D721Med (cell line): ENCODE results near the gene DDX56.

Experiments used
- DNase-seq: peaks from one replicate; pipeline ENCODE4 v3.0.0; 2011; ENCODE audit warnings: low spot score; ENCODE audit not compliant: insufficient read length
- FAIRE-seq: peaks from 2 replicates; lab custom pipeline; 2011; peaks lifted over from hg19 to GRCh38; lab: Jason Lieb, UNC
- CTCF ChIP-seq: IDR thresholded peaks from 2 replicates; pipeline ENCODE4 v1.5.1; 2012; ENCODE audit warnings: mild to moderate bottlenecking, control low read depth; ENCODE audit not compliant: insufficient read depth; ENCODE audit errors: missing control alignments

Gene DDX56

DNA sequence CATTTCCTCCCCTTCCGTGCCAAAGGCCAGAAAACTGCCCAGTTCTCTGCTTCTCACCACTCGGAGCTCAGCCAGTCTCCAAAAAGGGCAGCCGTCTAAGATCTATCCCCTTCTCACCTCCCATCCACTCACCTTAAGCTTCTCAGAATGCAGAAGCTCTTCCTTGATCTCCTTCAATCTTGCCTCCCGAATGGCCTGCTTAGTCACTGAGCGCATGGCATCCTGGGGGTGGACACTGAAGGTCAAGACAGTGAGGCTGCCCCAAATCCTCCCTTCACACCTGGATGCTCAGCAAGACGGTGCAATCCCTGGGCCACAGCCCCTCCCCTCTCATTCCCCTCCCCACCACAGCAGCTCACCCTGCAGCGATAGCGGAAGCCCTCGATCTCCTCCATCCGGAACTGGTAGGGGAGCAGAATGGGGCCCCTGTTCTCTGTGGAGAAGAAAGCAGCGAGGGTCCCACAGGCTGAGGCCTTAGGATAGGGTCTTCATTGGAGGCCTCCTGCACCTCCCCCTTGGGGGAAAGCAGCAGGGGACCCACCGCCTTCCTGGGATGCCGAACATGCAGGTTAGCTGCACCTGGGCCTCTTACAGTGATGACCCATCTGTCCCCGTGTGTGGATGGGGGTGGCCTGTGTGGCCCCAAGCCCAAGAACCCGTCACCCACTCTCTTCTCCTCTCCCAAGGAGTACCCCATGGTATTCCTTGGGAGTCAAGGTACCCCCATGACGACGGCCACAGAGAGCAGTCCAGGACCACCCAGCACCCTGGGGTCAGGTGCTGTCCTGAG is 4.7 kb downstream of the DDX56 start:
- FAIRE-seq, result no peak

DNA sequence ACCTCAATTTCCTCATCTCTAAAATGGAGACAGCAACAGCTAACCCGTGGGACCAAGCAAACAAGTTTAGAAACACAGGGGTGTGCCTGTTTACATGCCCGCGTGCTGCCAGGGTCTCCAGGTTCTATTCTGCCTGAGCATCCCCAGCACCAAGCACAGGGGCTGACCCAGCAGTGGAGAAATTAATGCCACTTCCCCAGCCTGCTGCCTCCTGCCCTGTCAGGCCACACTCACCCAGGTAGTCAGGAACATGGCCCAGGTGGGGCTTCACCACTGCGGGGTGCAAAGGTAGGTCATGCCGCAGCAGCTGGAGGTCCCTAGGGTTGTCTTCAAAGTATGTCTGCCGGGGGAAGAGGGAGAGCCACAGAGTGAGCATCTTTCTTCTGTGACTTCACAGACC is 5.8 kb downstream of the DDX56 start:
- DNase-seq (no peak), FAIRE-seq (no peak)
- no peak for TF ChIP-seq CTCF

More for the DNA sequence above, 4.7 kb downstream of the DDX56 start:
- no peak for DNase-seq
- no peak for TF ChIP-seq CTCF

DNA sequence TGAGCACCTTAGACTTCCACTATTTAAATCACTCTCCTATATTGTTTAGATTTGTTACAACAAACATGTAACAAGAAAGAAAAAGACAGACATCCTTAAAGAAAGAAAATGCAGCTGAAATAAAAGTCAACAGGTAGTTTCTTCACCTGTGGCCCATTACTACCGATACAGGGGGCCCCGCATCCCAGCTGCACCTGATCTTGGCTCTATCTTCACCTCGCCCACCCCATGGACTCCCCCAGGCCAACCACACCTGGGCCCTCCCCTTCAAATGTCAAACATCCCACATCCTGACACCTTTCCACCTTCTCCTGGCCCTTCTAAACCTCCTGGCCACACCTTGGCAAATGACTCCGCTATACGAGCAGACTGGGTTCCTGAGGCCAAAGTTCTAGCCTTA is 7.0 kb downstream of the DDX56 start:
- no peak for FAIRE-seq
- no peak for TF ChIP-seq CTCF
- DNase-seq, result no peak

- TF ChIP-seq CTCF, result no peak
- FAIRE-seq (no peak), DNase-seq (no peak)
Observed at GRCh38 chr7:44565795-44566559, 7.7 kb downstream of the DDX56 start.

- DNase-seq, result peak; percentile 58
- peak; percentile 81 for TF ChIP-seq CTCF
- FAIRE-seq, result no peak
Observed at GRCh38 chr7:44565097-44565794, 8.5 kb downstream of the DDX56 start.

DNA sequence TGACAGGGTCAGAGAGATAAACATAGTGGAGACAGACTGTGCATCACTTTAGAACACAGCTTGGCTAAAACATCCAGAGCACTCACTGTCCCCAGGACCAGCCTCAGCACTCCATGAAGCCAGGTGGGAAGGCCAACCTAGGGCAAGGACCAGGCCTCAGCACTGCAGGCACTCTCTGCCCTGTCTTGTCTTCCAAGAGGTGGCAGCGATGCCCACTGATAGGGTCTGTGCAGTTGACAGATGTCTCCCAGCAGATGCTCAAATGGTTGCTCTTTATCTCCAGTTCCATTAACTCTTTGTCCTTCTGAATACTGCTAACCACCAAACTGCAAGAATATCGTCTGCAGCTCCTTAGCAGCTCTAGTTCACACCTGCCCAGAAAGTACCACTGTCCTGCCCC is 9.1 kb downstream of the DDX56 start:
- no peak for FAIRE-seq
- no peak for DNase-seq
- no peak for TF ChIP-seq CTCF
